ENCODE data around the gene IRX5.

Gene IRX5

DNA sequence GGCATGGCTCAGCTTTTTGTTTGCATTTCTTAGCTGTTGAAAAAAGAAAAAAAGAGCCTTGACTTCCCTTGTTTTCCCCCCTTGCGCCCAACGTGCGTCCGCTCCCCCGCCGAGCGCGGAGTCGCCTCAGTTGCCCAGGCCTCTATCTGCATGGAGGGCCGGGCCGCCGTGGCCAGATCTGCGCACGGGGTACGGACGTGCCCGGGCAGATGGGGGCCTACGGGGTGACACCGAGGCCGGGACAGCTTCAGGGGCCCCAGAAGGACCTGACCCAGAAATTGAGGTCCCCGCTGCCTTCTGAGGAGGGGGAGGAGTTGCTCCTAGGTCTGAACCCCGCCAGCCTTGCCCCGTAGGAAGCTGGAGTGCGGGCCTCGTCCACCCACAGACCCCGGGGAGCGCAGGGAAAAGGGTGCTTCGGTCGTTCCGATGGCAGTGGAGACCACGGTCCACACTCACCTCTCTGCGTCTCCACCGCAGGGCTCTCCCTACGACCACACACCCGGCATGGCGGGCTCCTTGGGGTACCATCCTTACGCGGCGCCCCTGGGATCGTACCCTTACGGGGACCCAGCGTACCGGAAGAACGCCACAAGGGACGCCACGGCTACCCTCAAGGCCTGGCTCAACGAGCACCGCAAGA is 1.5 kb downstream of the IRX5 start:
- H3K4me1 ChIP-seq, result peaks cover 4% of the 10 kb centered on the region; the same call in 1 of the 2 replicates
- H3K27me3 ChIP-seq, result no peaks in the 10 kb centered on the region
- H3K4me3 ChIP-seq (ENCODE audit: low read depth, low read length), result peak overlapping the region; percentile 84
- no peaks in the 10 kb centered on the region for H3K9me3 ChIP-seq
- TF ChIP-seq, protein P1, sequence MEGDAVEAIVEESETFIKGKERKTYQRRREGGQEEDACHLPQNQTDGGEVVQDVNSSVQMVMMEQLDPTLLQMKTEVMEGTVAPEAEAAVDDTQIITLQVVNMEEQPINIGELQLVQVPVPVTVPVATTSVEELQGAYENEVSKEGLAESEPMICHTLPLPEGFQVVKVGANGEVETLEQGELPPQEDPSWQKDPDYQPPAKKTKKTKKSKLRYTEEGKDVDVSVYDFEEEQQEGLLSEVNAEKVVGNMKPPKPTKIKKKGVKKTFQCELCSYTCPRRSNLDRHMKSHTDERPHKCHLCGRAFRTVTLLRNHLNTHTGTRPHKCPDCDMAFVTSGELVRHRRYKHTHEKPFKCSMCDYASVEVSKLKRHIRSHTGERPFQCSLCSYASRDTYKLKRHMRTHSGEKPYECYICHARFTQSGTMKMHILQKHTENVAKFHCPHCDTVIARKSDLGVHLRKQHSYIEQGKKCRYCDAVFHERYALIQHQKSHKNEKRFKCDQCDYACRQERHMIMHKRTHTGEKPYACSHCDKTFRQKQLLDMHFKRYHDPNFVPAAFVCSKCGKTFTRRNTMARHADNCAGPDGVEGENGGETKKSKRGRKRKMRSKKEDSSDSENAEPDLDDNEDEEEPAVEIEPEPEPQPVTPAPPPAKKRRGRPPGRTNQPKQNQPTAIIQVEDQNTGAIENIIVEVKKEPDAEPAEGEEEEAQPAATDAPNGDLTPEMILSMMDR (IDR thresholded peaks at IDR 0.05; ENCODE audit: low read depth, low read length), result no peak
- H3K36me3 ChIP-seq, result no peaks in the 10 kb centered on the region; the same call in 1 of the 2 replicates
- DNase-seq, result no peak

DNA sequence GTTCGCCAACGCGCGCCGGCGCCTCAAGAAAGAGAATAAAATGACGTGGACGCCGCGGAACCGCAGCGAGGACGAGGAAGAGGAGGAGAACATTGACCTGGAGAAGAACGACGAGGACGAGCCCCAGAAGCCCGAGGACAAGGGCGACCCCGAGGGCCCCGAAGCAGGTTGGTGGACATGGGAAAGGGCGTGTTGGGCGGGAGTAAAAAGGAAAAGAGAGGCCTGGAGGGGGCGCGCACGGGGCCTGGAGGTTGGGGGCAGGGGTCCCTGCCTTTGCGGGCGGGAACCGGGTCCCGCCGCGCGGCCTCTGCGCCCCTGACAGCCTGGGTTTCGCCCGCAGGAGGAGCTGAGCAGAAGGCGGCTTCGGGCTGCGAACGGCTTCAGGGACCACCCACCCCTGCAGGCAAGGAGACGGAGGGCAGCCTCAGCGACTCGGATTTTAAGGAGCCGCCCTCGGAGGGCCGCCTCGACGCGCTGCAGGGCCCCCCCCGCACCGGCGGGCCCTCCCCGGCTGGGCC is 2.1 kb downstream of the IRX5 start:
- H3K27me3 ChIP-seq, result no peaks in the 10 kb centered on the region
- no peaks in the 10 kb centered on the region for H3K4me1 ChIP-seq
- no peak overlapping the region for H3K4me3 ChIP-seq (ENCODE audit: low read depth, low read length)
- no peak for DNase-seq
- no peaks in the 10 kb centered on the region for H3K9me3 ChIP-seq
- TF ChIP-seq, protein P1 (IDR thresholded peaks at IDR 0.05; ENCODE audit: low read depth, low read length), result no peak
- no peaks in the 10 kb centered on the region; the same call in 1 of the 2 replicates for H3K36me3 ChIP-seq

DNA sequence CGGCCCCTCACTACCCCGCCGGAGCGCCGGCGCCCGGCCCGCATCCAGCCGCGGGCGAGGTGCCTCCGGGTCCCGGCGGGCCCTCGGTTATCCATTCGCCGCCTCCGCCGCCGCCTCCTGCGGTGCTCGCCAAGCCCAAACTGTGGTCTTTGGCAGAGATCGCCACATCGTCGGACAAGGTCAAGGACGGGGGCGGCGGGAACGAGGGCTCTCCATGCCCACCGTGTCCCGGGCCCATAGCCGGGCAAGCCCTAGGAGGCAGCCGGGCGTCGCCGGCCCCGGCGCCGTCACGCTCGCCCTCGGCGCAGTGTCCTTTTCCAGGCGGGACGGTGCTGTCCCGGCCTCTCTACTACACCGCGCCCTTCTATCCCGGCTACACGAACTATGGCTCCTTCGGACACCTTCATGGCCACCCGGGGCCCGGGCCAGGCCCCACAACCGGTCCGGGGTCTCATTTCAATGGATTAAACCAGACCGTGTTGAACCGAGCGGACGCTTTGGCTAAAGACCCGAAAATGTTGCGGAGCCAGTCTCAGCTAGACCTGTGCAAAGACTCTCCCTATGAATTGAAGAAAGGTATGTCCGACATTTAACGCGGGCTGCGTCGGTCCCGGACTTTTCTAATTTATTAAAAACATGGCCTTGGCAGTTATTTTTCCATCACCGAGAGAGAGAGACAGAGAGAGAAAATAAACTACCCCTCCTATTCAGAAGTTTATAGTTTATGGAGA is 2.8 kb downstream of the IRX5 start:
- H3K4me1 ChIP-seq, result no peaks in the 10 kb centered on the region
- H3K27me3 ChIP-seq, result no peaks in the 10 kb centered on the region
- no peaks in the 10 kb centered on the region for H3K9me3 ChIP-seq
- H3K36me3 ChIP-seq, result no peaks in the 10 kb centered on the region; the same call in 1 of the 2 replicates
- TF ChIP-seq, protein P1 (IDR thresholded peaks at IDR 0.05; ENCODE audit: low read depth, low read length), result no peak
- no peak for DNase-seq
- no peak overlapping the region for H3K4me3 ChIP-seq (ENCODE audit: low read depth, low read length)

DNA sequence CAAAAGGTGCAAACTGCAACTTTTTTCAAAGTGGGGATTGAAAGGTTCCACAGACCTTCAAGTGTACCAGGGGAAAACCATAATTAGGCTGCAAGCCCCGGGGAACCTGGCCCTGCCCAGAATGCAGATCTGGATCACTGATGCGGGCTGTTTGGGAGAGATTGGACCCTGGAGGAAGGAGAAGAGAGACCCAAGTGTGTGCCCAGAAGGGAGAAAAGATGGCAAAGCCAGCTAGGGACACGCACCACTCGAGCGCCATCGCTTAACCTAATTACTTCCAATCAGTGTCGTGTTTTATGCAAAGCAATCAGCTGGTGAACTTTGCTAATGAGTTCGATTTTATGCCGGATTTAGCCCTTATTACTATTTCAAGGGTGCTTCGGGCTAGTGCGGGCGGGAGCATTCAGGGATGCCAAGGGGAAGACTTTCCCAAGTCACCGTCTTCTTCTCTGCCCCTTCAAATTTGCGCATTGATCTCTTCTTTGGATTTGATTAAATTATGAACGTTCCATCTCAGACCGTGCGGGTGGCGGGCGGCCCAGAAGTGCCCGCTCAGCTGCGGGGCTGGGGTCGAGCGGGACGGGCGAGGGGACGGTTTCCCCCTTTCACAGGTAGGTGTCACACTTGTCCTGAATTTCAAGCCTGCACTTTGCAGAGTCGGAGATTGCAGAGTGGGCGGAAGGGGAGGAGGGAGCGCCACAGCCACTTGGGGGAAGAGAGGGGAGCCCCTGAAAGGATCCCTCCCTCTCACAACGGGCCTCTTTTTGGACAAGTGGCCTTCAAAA is 4.0 kb downstream of the IRX5 start:
- Histone ChIP-seq H3K27me3 (no peaks in the 10 kb centered on the region), H3K36me3 (no peaks in the 10 kb centered on the region; the same call in 1 of the 2 replicates), H3K4me1 (no peaks in the 10 kb centered on the region), H3K9me3 (no peaks in the 10 kb centered on the region), H3K4me3 (ENCODE audit: low read depth, low read length) (no peak overlapping the region)
- no peak for DNase-seq
- TF ChIP-seq, protein P1 (IDR thresholded peaks at IDR 0.05; ENCODE audit: low read depth, low read length), result peak; percentile 42; the same call in 1 of the 2 replicates

DNA sequence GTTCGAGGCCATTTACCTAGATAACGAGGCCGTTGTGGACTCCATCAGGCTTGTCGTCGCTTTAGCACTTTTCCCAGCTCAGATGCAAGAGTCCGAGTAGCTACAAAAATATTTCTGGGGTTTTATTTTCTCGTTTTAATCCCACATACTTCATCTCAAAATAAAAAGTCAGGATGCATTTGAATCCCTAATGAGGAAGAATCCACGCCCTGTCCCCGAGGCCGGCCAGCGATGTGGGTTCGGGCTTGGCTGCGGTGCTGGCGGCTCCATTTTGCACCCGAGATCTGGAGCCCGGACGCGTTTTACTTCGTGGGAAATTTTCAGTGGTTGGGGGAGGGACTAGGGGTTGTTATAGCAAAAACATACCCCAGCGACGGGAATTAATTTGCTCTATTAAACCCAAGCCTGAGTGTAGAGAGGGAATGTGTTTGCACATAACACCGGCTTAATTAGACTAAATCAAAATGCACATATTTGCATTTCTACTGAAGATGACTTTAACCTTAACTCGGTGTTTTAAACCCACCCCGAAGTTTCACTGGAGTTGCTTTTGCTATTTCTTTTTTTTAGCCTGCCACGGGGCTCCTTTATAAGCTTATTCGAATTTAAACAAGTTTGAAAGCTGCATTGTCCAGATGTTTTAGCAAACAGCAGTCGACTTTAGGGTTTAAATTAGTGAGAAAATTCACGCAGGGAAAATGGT is 4.8 kb downstream of the IRX5 start:
- TF ChIP-seq, protein P1 (IDR thresholded peaks at IDR 0.05; ENCODE audit: low read depth, low read length), result no peak
- Histone ChIP-seq H3K4me1 (no peaks in the 10 kb centered on the region), H3K4me3 (ENCODE audit: low read depth, low read length) (no peak overlapping the region), H3K9me3 (no peaks in the 10 kb centered on the region), H3K27me3 (no peaks in the 10 kb centered on the region), H3K36me3 (no peaks in the 10 kb centered on the region; the same call in 1 of the 2 replicates)
- no peak for DNase-seq

Data from BE2C (cell line).